PFSK-1 (cell line): ENCODE results near the gene CD81.

Experiments
- FOXP2 ChIP-seq: optimal IDR thresholded peaks from 2 replicates; pipeline ENCODE3; 2011; ENCODE audit warnings: borderline replicate concordance, control low read depth, inconsistent platforms; ENCODE audit not compliant: insufficient read depth; ENCODE audit errors: extremely low read length, extremely low read depth
- POLR2AphosphoS5 ChIP-seq: IDR thresholded peaks from 2 replicates; pipeline ENCODE4 v1.6.1; 2012; ENCODE audit warnings: low read depth, mild to moderate bottlenecking, control low read depth, low read length, moderate library complexity
- SIN3A ChIP-seq: IDR thresholded peaks from 2 replicates; pipeline ENCODE4 v1.6.1; 2012; ENCODE audit warnings: mild to moderate bottlenecking, low read length, moderate library complexity, borderline replicate concordance; ENCODE audit not compliant: insufficient read depth
- TAF1 ChIP-seq: IDR thresholded peaks from 2 replicates; pipeline ENCODE4 v1.6.1; 2012; ENCODE audit warnings: low read length, control low read depth, borderline replicate concordance; ENCODE audit not compliant: insufficient read depth
- TF ChIP-seq, protein P1 (sequence below), 2 experiments: IDR thresholded peaks; 2 replicates each; pipeline versions ENCODE4 v1.6.1 to v1.8.0; 2011 to 2012; ENCODE audit warnings: low read depth in 2 of 2, low read length in 2 of 2, control low read depth in 1 of 2, inconsistent platforms in 1 of 2, mild to moderate bottlenecking in 1 of 2, moderate library complexity in 1 of 2; ENCODE audit not compliant: insufficient read depth in 1 of 2

DNA sequence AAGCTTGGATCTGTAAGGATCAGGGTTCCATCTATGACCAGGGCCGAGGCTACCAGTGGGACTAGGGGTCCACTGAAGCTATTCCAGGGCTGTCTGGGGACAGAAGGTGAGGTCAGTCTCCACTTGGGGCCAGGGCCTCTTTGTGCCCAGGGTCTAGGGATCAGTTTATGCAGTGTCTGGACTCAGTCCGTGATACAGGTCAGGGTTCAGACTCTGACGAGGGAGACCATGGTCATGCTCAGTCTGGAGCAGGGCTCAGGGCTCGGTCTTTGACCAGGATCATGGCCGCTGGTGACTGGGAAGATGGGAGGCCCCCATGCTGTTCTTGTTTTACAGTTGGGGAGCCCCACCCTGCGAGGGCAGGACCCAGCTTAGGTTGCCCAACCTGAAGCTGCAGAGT is 35.2 kb downstream of the CD81 start:
- TF ChIP-seq POLR2AphosphoS5, result no peak
- no peak for TF ChIP-seq SIN3A
- no peak for TF ChIP-seq TAF1
- TF ChIP-seq, protein P1, sequence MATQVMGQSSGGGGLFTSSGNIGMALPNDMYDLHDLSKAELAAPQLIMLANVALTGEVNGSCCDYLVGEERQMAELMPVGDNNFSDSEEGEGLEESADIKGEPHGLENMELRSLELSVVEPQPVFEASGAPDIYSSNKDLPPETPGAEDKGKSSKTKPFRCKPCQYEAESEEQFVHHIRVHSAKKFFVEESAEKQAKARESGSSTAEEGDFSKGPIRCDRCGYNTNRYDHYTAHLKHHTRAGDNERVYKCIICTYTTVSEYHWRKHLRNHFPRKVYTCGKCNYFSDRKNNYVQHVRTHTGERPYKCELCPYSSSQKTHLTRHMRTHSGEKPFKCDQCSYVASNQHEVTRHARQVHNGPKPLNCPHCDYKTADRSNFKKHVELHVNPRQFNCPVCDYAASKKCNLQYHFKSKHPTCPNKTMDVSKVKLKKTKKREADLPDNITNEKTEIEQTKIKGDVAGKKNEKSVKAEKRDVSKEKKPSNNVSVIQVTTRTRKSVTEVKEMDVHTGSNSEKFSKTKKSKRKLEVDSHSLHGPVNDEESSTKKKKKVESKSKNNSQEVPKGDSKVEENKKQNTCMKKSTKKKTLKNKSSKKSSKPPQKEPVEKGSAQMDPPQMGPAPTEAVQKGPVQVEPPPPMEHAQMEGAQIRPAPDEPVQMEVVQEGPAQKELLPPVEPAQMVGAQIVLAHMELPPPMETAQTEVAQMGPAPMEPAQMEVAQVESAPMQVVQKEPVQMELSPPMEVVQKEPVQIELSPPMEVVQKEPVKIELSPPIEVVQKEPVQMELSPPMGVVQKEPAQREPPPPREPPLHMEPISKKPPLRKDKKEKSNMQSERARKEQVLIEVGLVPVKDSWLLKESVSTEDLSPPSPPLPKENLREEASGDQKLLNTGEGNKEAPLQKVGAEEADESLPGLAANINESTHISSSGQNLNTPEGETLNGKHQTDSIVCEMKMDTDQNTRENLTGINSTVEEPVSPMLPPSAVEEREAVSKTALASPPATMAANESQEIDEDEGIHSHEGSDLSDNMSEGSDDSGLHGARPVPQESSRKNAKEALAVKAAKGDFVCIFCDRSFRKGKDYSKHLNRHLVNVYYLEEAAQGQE (IDR thresholded peaks at IDR 0.05; ENCODE audit: insufficient read depth in 1 of 2, low read depth in 2 of 2, low read length in 2 of 2), result no peak
- no peak for TF ChIP-seq FOXP2
